COLO668 (cell line): ENCODE measurements around the gene ADSS1.
"Not testable (repeated sequence)": the region's sequence is repeated elsewhere in the genome, so short reads cannot be mapped to it uniquely, and the experiment has no call there.

Experiments used
- DNase-seq: peaks from one replicate; lab custom pipeline; 2025; ENCODE audit not compliant: unreplicated experiment; lab: John Stamatoyannopoulos, UW

ADSS1 gene

DNA sequence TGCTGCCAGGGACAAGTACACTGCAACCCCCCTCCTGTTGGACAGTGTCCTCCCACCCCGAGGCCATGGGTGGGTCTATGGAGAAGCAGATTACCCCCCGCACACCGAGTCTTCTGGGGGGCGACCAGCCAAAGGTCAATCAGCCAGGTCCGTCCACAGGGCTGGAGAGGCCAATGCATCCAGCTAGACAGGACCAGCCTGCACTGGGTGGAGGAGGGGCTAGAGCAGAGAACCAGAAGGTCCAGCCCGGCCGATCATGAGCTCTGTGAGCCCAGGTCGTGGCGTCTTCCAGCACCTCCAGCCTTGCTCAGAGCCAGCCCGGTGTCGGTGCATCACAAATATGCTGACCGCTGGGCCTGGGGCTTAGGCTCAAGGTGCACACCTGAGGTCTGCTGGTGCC is 8.2 kb upstream of the ADSS1 start:
- DNase-seq, result no peak

DNA sequence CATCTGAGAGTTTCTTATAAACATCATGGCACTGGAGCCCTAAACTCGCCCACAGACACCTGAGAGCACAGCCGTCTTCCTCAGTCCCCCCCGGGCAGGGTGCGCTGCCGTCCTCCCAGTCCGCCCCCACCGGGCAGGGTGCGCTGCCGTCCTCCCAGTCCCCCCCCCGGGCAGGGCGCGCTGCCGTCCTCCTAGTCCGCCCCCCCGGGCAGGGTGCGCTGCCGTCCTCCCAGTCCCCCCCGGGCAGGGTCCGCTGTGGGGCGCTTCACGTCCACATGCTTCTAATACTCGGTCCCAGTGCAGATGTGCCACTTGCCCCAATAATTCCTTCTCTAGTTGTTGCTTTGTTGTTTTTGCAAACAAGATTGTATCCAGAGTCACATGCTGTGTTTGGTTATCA is 6.9 kb upstream of the ADSS1 start:
- no peak for DNase-seq

DNA sequence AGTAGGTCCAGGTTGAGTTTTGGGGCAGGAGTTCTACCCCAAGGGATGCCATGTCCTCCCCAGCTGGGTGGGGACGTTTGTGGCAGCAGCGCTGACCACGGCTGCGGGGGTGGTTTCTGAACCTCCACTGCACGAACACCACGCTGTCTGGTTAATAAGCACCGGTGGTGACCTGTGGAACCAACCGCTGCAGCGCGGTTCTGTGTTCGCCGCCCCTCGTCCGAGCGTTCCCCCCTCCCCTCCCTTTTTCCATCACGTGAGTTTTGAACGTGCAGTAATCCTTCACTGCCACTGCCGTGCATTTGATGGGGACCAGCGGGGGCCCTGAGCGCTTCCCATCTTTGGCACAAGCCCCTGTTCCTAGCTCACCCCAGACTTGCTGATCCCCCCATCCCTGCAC is 6.4 kb upstream of the ADSS1 start:
- no peak for DNase-seq

DNA sequence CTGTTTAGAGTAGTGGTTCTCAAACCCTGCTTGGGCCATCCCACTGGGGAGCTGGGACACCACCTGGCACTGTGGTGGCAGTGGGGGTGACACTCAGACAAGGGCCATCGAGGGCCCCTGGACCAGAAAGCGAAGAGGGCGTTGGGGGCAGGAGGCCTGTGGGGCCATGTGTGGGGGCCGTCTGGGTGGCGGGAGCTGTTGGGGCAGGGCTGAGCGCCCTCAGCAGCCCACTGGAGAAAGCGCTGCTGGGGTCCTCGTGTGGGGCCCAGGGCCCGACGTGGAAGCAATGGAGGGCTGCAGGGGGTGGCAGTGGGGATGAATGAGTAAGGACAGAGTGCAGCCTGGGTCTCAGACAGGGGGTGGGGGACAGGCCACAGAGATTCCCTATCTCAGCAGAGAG is 5.9 kb upstream of the ADSS1 start:
- no peak for DNase-seq

DNA sequence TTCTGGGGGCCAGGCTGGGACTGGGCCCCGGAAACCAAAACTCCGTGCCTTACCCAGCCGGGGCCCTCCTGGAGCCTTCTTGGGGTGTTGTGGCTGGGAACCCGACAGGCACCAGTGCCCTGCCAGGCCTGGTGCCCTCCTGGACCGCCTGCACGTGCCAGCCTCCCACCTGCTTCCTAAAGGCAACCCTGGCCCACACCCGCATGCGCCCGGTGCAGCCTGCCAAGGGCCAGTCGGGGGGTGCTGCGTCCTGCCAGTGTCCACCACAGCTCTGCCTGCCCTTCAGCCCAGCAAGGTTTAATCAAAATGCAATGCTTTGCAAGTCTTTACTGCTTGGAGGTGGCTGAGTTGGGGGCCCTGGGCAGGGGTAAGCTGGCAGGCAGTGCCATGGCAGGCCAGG is 5.2 kb upstream of the ADSS1 start:
- DNase-seq, result no peak

DNA sequence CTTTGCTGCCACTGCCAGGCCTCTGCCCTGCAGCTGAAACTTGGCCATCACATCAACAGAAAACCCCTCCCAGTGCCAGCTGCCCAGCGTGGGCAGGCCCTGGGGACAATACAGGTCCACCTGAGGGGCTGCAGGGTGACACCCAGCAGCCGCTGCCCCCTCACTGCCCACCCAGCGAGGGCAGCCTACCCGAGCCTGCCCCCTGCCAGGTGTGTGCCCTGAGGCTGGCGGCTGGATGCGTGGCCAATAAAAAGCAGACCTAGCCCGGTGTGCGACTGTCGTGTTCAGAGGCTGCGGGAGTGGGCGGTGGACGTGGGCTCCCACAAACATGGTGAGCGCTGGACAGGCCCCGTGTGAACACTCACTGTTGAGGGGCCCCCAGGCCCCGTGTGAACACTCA is 4.7 kb upstream of the ADSS1 start:
- no peak for DNase-seq

DNA sequence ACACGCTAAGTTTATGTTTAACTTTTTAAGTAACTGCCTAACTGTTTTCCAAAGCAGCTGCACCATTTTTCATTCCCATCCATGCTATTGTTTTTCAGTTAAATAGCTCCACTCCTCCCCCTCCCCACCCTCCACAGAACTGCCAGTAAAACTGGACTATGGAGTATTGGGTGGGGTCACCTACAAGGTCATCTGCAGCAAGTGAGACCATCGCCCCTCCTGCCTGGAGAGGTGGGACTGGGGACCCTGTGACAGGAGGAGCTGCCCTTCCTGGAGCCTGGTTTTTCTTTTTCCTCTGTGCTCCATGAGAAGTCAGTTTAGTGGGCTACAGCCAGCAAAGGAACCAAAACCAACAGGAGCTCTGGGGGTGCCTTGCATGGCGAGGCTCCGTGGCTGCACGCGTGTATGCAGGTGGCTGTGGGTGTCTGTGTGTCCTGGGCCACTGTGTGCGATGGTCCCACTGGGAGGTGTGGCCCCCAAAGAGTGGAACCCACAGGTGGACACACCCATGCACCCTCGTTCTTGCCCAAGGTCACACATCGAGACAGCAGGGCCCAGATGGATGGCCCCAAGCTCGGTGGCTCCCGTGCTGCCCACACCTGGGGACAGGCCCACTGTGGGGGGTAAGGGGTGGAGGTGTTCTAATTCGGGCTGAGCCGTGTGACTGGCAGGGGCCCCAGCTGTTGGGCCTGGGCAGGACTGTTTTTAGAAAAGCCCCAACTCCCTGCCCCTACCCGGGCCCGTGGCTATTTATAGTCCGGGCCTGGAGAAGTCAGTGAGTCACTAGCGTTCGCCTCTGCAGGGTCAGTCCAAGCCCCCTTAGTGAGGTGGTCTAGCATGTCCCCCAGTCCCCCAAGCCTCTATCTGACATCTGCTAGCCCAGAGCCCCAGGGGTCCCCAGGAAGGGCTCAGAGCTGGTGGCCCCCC is 2.3 kb upstream of the ADSS1 start:
- no peak for DNase-seq

DNA sequence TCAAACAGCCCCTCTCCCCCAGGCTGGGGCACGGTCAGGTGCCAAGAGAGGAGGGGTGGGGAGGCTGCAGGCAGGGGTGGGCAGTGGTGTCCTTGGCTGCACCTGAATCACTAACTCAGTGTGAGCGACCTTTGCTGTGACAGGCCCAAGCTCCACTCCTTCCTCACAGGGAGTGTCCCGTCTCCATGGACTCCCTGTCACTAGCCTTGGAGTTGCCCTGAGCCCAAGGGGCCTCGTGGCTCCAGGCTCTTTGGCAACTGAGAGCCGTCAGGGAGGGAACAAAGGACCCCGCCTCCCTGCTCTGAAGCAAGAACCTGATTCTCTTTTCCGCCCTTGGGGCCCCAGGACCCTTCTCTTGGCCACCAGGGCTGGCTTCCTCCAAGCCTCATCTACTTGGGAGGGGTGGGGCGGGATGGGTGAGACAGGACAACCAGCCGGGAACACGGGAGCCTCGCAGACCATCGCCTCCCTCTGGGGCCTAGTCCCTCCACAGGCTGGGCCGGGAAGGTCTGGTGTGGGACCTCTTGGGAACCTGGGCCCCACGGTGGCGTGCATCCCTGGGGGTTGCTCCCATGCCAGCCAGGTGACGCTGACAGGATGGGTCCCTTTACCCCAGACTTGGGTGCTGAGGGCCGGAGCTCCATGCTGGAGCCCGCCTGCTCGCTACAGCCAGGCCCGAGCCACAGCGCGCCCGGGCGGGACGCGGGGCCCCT is 935 bp upstream of the ADSS1 start:
- DNase-seq, result no peak

DNA sequence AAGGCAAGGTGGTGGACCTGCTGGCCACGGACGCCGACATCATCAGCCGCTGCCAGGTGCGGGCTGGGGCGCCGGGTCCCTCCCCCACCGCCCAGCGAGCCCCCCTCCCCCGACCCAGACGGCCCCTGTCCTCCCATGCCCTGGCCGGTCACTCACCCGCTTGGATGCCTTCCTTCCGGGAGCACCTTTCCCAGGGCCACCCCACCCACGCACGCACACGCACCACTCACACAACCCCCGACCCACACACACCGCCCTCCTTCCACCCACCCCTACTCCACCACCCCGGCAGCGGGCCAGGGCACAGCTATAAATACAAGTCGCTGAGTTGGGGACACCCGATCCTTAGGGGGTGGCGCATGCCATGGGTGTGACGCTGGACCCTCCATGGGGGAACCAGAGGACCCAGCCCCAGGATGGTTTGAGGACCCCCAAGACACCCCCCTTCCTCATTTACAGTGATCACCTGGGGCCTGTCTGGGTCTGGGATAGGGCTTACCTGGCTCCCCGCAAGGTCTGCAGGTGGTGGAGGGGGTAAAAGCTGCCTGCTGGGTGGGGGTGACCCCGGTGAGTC is 465 bp downstream of the ADSS1 start:
- peak; percentile 36 for DNase-seq

DNA sequence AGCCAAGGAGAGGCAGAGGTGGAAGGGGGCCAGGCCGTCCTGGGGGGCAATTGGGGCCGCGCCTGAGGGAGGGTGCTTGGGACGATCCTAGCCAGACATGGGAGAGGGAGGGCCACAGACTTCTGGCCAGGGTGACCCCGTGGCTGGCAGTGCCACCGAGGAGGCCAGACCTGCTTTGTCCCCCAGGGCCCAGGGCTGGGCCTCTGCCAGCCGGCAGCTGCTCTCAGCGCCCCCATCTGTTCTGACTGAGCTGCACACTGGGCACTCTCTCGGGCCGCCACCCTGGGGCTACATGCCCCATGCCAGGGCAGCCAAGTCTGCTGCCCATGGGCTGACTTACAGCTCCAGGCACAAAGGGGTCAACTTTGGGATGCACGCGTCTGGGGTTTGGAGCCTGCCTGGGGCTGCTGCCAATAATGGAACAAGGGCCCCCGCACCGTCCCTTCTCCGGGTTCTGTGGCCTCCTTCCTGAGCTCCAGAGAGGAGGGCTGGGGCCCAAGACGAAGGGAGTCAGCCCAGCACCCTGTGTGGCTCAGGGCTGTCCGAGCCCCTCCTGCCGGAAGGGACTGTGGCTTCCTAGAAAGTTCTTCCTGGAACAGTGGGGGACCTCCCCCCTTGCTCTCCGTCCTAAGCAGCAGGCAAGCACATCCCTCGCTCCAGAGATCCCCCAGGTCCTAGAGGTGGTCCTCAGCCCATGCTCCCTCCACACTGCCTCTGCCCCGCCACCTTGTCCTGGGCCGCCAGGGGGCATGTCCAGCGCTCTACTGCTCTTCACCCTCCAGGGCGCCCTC is 1.1 kb downstream of the ADSS1 start:
- DNase-seq, result peak; percentile 41

DNA sequence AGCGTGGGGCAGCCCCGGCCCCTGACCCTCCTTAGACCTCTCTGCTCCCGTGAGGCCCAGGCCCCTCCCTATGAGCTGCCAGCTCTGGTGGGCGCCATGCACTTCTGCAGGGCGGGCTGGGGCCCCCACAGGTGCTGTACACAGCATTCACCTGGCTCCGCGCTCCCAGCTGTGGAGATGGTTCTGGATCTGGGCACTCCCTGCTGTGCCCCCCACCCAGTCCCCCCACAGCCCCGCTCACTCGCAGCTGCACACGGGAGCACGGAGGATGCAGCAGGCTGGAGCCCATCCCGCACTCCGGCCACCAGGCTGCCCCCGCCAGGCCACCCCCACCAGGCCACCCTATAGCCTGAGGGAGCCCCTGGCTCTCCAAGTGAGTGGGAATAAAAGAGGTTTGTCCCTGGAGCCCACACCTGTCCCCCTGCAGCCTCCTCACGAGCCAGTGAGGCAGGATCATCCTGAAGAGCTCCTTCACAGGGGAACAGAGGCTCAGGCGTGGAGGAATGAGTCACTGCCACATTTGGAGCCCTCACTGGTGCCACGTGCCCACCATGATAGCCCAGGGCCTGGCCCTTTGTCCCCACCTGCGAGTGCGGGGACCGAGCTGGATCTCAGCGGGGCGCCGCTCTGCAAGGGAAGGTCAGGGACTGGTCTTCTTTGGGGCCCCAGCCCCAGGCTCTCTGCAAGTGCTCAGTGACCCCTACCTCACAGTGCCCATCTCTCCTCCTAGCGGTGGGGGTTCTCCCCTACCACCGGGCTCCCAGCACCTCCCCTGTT is 1.9 kb downstream of the ADSS1 start:
- no peak for DNase-seq

DNA sequence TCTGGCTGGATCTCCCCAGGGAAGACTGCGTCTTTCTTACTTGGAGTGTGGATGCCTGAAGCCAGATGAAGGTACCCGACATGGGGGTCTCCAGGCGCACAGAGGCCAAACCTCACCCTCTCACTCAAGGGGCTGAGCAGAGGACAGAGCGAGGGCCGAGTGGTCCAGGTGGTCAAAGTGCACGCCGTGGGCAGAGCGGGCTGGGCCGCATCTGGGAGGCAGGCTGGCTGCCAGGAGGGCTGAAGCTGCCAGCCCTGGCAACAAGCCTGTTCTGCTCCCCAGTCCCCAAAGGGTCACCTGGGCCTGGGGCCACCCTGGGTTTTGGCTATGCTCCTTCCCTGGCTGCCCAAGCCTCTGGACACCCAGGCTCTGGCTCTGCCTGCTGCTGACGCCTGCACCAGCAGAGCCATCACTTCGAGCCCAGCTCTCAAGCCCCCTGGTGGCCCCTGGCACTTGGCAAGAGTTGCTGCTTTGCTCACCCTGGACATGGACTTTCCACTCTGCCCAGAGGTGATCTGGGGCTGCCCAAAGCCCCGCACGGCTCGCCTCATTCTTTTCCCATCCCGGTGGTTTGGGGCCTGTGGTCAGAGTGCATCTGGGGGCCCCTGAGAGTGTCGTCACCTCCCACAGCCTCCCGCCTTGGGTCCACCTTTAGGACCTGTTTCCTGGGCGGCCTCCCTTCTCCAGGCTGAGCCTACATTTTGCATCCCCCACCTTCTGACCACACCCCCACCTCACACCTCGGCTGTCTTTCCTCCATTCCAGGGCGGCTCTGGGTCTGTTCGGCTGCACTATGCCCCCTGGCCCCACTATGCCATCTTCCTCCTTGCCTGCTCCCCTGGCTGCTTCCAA is 2.8 kb downstream of the ADSS1 start:
- DNase-seq, result peak; percentile 16

DNA sequence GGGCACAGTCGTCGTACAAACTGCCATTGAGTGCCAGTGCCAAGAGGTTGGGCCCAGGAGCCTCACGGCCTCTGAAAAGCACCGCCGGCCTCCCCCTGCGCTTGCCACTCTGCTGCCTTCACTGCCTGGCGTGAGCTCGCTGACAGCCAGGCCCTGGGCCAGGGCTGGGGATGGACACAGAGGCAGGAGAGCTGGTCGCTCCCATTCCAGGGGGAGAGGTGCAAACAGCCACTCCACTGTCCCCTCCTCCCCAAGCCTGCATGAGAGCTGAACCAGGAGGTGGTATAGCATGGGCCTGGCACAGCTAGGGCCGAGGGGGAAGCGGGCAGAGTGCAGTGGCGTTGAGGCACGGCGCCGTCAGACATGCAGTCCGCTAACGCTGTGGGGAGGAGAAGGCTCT is 4.6 kb downstream of the ADSS1 start:
- DNase-seq, result no peak

DNA sequence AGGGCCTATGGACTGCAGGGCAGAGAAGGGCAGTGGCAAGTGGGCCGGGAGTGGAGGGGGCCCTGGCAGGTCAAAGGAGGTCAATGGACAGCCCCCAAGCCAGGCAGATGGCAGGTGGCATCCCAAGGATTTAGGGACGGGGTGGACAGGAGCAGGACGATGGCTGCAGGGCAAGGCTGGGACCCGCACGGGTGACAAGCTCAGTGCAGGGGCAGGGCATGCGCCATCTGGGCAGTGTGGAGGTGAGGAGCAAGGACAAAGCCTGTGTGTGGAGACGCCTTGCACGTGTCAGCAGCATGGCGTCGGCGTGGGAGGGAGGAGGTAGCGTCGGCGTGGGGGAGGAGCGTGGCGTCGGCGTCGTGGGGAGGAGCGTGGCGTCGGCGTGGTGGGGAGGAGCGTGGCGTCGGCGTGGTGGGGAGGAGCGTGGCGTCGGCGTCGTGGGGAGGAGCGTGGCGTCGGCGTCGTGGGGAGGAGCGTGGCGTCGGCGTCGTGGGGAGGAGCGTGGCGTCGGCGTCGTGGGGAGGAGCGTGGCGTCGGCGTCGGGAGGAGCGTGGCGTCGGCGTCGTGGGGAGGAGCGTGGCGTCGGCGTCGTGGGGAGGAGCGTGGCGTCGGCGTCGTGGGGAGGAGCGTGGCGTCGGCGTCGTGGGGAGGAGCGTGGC is 5.3 kb downstream of the ADSS1 start:
- not testable (repeated sequence) for DNase-seq

DNA sequence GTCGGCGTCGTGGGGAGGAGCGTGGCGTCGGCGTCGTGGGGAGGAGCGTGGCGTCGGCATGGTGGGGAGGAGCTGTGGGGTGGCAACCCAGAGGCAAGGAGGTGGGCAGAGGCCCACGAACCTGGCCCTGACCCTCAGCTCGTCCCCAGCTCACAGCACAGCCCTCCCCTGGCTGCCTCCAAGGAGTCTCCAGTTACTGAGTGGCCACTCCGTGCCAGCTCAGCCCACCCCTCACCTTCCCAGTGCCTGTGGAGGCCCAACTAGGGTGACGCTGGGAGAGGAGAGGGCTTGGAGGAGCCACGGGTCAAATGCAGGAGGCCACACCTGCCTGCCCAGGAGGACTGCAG is 5.8 kb downstream of the ADSS1 start:
- no peak for DNase-seq

DNA sequence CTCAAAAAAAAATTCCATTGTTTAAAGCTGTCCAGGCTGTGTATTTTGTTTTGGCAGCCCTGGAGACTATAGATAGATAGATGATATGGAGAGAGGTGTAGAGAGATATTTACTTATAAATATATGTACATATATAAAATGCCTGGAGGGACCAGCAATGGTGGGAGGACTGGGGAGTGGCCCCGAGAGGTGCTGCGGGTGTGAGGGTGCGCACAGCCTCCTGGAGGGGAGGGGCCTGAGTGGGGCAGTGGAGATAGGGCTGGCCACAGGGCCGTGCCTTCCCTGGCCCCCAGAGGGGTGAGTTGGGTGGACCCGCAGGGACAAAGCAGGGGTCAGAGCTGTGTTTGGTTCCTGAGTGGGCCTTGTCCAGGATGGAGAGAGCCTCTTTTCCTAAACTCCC is 6.5 kb downstream of the ADSS1 start:
- no peak for DNase-seq

DNA sequence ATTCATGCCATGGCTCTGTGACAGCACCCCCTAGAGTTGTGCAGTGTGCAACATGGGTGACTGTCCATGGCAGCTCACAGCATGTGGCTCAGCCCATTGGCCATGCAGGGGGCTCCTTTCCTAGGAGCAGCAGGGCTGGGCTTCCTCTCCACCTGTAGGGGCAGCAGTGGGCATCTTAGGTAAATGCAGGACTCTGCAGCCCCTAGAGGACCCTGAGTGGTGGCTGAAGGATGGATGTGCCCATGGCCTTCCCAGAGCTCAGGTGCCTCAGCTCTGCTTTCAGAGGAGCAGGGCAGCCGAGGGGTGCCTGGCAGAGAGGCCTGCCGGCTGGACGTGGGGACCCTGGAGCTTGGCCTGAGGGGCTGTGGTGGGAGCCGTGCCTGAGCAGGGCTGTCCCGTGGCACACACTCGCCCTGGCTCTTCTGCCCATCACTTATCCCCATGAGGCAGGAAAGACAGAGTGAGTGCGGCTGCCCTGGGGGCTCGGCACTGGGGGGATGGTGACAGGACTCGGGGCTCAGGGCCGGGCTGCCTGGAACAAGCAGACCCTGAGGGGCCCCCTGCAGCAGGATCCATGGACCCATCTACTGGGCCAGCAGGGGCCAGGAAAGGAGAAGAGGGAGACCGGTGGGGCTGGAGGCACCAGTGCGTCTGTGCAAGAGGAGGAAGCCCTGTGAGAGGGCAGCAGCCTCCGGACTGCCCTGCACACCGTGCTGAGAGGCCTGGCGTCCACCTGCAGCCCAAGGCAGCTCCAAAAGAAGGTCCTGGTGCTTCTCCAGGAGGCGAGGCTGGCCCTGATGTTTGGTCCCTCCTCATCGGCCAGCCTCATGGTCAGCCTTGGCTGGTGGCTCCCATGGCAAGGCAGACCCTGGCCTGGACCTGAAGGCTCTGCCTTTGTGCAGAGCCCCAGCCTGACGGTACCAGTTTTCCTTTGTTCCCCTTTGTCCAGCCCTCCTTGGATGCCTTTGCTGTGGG is 7.6 kb downstream of the ADSS1 start:
- DNase-seq, result no peak

DNA sequence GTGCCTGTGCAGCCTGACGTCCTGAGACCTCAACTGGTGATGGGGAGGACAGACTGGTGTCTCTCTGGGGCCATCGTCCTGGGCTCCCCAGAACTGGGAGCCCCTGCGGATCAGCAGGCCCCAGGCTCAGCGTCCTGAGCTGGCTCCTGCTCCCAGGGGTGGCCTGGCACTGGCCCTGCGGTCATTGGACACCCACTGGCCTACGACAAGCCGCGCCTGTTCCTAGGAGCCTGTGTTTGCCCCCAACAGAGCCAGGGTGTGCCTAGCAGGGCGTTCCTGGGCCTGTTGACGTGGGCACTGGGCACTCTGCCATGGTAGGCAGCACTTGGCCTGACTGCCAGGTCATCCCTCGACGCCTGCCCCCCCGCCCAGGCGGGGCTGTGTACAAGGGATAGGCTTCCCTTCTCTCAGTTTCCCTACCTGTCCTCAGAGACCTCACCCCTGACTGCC is 8.4 kb downstream of the ADSS1 start:
- DNase-seq, result no peak
